ENCODE data around the gene JADE1. TPM values are rescaled to one million over a fixed set of nuclear protein-coding genes. Genes with fewer than 3 reads are reported as not detected.

JADE1 gene
- total RNA-seq, 2 experiments from 2014 or later, result 39.2 to 40.3 TPM

DNA sequence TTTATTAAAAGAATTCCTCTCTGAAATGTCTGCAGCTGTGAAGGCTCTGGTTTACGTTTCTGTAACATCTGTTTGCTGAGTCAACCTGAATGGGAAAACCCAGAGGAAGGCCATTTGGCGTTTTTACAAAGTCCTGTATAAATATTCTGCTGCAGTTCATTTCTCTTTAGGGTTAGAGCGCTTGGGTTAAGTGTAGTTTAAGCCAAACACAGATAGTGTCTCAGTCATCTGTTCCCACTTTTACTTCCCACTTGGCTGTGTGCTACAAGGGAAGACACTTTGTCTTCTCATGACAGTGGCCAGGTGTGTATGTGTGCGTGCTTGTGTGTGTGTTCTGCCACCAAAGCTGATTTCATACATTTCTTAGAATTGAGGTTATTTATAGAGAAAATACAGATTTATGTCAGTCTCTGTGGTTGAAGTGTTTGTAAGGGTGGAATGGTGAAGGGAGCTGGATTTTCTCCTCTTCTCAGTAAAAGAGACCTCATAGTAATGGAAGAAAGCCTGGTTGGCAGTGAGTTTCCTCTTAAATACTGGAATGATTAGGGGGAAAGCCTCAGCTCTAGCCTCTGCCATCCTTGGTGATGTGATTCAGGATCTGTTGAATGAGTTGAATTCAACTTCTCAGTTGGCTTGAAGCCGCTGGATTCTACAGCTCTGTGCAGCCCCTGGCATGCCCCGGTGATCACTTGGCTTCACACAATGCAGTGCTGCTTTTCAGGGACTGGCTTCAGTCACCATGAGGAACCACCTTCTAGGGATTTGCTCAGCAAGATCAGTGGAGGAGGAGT, 50.6 kb downstream of the JADE1 start:
- ATAC-seq (ENCODE audit: low read depth), result no peak

DNA sequence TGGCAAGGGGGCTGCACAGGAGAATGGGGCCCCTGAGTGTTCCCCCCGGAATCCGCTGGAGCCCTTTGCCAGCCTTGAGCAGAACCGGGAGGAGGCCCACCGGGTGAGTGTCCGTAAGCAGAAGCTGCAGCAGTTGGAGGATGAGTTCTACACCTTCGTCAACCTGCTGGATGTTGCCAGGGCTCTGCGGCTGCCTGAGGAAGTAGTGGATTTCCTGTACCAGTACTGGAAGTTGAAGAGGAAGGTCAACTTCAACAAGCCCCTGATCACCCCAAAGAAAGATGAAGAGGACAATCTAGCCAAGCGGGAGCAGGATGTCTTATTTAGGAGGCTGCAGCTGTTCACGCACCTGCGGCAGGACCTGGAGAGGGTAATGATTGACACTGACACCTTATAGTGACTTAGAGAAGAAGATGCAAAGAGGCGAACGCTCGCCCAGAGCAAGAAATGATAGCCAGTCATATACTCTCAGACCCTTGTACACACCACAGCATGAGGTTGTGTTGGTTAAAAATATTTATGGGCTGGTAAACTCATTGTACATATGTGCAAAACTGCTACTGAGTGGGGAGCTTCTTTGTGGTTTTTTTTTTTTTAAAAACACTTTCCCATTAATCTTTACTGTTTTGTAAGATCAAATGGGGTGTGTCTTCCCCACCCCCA, 52.5 kb downstream of the JADE1 start:
- ATAC-seq (ENCODE audit: low read depth) (peak; percentile 55), DNase-seq (no peak)
- peaks cover 38% of the 10 kb centered on the region for H3K36me3 Mint-ChIP-seq
- POLR2A ChIA-PET, result interaction anchor here (1.2 to 1.9 kb wide), 2 partner anchors 50 to 52 kb away, joined by 4 to 14 read pairs; no protein-coding TSS in a partner anchor
- peak overlapping the region; percentile 62 for H3K4me3 Mint-ChIP-seq
- H3K27me3 Mint-ChIP-seq, result no peaks in the 10 kb centered on the region
- H3K4me1 Mint-ChIP-seq, result peaks cover 36% of the 10 kb centered on the region
- H3K9me3 Mint-ChIP-seq, result no peaks in the 10 kb centered on the region
- H3K27ac Mint-ChIP-seq, result peak overlapping the region; percentile 69

More for the DNA sequence above, 50.6 kb downstream of the JADE1 start:
- Mint-ChIP-seq H3K4me3 (no peak overlapping the region), H3K4me1 (peaks cover 40% of the 10 kb centered on the region), H3K36me3 (peaks cover 36% of the 10 kb centered on the region), H3K27me3 (no peaks in the 10 kb centered on the region), H3K9me3 (no peaks in the 10 kb centered on the region), H3K27ac (no peak overlapping the region)
- POLR2A ChIA-PET, result no interaction called here
- DNase-seq, result no peak

DNA sequence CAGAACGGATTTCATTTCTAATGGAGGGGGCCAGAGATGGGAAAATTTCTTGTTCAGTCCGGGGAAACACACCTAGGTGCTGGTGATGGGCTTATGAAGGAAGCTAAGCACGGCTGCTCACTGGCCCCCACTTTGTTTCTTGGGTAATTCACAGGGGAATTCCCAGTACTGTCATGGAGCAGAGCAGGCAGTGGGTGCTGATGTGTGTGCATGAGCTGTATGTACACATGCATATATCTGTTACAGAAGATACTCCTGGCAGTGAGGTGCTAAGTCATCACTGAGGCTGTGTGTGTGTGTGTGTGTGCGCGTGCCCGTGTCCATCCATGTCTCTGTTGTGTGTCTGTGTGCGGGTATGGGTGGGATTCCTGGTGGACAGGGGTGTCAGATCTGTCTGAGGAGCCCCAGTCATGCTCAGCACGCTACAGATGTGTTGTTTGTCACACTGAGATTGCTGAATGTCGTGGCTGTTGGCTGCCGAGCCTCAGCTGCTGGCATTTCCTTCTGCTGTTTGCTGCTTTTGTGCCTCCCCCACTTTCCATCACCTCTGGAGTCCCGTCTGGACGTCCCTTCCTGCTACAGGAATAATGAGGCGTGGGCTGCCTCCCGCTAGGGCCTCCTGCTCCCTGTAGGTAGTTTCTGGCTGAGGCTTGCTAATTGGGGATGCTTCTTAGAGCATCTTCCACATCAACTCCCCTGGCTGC, 53.3 kb downstream of the JADE1 start:
- ATAC-seq (ENCODE audit: low read depth) (peak; percentile 17), DNase-seq (no peak)
- peaks cover 36% of the 10 kb centered on the region for H3K4me1 Mint-ChIP-seq
- H3K36me3 Mint-ChIP-seq, result peaks cover 31% of the 10 kb centered on the region
- H3K27ac Mint-ChIP-seq, result peak overlapping the region; percentile 31
- no peak overlapping the region for H3K4me3 Mint-ChIP-seq
- no peaks in the 10 kb centered on the region for H3K9me3 Mint-ChIP-seq
- no peaks in the 10 kb centered on the region for H3K27me3 Mint-ChIP-seq
- POLR2A ChIA-PET, result interaction anchor here (1.9 kb wide), 1 partner anchor 51 kb away, joined by 14 read pairs; no protein-coding TSS in a partner anchor

DNA sequence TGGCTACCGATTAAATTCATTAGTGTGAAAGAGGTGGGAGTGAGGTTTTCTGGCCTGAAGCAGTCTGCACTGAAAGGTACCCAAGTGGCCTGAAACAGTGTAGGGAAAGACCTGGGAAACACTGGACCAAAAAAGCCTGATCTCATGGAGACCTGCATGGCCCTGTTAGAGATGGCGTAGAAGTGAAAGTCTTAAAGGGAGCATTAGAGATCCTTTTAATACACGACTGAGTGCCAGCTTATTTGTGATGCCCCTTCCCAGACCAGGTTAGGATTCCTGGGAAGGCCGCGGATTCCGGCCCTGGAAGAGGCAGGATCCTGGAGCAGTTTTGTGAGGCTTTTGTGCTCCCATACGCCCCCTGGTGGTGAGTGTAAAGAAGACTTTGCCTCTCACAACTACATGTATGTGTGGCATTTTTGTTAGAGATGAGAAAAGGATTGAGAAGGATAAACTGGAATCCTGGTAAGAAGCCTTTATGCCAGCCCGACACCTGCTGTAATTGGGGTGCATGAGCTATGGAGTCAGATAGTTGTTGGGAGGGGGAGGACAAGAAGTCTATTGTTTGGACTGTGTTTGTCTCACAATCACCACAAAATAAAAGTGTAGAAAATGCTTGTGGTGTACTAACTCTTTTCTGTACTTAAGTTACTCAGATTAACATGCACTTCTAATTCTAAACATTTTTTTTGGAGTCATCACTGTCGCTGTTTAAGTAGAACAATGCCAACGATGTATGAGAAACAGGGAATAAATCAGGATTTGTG, 54.0 kb downstream of the JADE1 start:
- peak; percentile 59 for DNase-seq
- Mint-ChIP-seq H3K27ac (no peak overlapping the region), H3K4me3 (no peak overlapping the region), H3K27me3 (no peaks in the 10 kb centered on the region), H3K36me3 (peaks cover 32% of the 10 kb centered on the region), H3K9me3 (no peaks in the 10 kb centered on the region), H3K4me1 (peaks cover 36% of the 10 kb centered on the region)
- ATAC-seq (ENCODE audit: low read depth), result no peak
- POLR2A ChIA-PET, result interaction anchor here (1.9 kb wide), 1 partner anchor 51 kb away, joined by 14 read pairs; no protein-coding TSS in a partner anchor

DNA sequence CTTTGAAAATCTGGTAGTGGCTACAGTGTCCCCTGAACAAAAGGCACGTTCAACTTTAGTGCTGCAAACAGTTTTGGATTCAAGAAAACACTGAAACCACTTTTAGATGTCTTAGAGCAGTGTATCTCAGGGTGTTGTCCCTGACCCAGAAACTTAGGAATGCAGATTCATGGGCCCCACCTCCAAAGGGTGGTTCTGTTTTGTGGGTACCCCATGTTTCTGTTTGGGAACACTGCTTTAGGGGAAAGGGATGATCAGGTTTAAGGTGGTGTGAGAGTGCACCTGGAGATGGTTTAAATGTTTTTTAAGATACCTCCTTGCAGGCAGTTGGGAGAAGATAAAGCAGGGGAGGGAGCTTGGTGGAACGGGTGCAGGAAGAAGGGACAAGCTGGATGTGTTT, 55.6 kb downstream of the JADE1 start:
- POLR2A ChIA-PET, result no interaction called here
- peaks cover 25% of the 10 kb centered on the region for H3K36me3 Mint-ChIP-seq
- no peak for ATAC-seq (ENCODE audit: low read depth)
- H3K4me1 Mint-ChIP-seq, result peaks cover 24% of the 10 kb centered on the region
- H3K27ac Mint-ChIP-seq, result no peak overlapping the region
- no peak for DNase-seq
- no peaks in the 10 kb centered on the region for H3K27me3 Mint-ChIP-seq
- H3K9me3 Mint-ChIP-seq, result no peaks in the 10 kb centered on the region
- H3K4me3 Mint-ChIP-seq, result no peak overlapping the region

DNA sequence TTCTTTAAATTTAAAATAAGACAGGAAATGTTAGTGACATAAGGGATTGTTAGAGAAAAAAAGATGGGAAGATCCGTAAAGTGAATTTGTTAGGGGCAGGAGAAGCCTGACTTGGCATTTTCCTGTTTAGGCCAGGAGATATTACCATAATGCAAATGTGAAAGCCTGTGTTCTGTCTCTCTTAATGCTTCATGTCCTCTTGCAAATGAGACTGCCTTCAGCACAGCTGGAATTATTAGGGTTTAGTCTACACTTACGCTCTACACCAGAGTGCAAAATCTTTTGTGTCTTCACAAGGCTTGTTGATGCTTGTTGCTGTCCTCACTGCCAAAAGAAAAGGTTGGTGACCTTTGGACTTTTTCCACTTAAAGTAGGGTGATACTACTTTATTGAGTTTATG, 56.8 kb downstream of the JADE1 start:
- ATAC-seq (ENCODE audit: low read depth), result no peak
- peaks cover 30% of the 10 kb centered on the region for H3K36me3 Mint-ChIP-seq

DNA sequence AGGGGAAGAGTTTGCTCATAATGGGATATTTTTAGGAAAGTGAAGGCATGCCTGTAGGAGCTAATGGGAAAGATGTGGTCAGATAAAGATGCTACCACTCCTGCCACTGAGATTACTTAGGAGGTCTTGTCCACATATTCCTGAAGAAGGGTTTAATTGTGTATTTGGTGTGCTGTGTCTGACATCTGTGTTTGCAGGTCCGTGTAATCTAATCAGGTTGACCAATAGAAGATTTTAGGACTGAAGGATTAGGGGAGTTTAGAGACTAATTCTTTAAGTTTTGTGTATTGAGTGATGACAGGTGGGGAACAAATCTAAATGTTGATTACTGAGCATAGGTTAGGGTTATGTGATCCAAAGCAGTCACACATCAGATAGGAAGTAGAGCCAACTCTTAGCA, 57.2 kb downstream of the JADE1 start:
- Mint-ChIP-seq H3K9me3 (no peaks in the 10 kb centered on the region), H3K4me1 (peaks cover 15% of the 10 kb centered on the region), H3K27me3 (no peaks in the 10 kb centered on the region), H3K4me3 (no peak overlapping the region), H3K27ac (no peak overlapping the region), H3K36me3 (peaks cover 32% of the 10 kb centered on the region)
- ATAC-seq (ENCODE audit: low read depth) (no peak), DNase-seq (no peak)
- POLR2A ChIA-PET, result no interaction called here

More for the DNA sequence above, 56.8 kb downstream of the JADE1 start:
- Mint-ChIP-seq H3K9me3 (no peaks in the 10 kb centered on the region), H3K4me1 (peaks cover 19% of the 10 kb centered on the region), H3K27me3 (no peaks in the 10 kb centered on the region), H3K27ac (peak overlapping the region; percentile 21), H3K4me3 (no peak overlapping the region)
- no peak for DNase-seq
- POLR2A ChIA-PET, result no interaction called here

DNA sequence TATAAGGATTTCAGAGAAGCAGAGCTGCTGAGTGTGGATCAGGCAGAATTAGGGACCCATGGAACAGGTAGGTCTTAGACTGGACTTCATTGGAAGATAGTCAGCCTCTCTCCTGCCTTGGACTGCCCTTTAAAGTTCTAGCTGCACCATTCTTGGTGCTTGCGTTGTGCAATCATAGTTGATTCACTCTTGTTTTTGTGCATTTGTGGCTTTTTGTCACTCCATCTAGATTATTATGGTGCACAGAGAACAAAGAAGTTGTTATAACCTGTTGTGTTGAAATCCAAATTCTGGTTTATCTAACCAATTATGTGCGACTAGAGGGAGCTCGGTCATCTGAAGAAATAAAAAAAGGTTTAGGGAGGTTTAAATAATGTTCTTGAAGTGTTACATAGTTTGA, 59.3 kb downstream of the JADE1 start:
- Mint-ChIP-seq H3K27ac (no peak overlapping the region), H3K36me3 (peaks cover 38% of the 10 kb centered on the region), H3K27me3 (no peaks in the 10 kb centered on the region), H3K9me3 (no peaks in the 10 kb centered on the region), H3K4me1 (no peaks in the 10 kb centered on the region), H3K4me3 (no peak overlapping the region)
- ATAC-seq (ENCODE audit: low read depth) (no peak), DNase-seq (no peak)
- POLR2A ChIA-PET, result no interaction called here

DNA sequence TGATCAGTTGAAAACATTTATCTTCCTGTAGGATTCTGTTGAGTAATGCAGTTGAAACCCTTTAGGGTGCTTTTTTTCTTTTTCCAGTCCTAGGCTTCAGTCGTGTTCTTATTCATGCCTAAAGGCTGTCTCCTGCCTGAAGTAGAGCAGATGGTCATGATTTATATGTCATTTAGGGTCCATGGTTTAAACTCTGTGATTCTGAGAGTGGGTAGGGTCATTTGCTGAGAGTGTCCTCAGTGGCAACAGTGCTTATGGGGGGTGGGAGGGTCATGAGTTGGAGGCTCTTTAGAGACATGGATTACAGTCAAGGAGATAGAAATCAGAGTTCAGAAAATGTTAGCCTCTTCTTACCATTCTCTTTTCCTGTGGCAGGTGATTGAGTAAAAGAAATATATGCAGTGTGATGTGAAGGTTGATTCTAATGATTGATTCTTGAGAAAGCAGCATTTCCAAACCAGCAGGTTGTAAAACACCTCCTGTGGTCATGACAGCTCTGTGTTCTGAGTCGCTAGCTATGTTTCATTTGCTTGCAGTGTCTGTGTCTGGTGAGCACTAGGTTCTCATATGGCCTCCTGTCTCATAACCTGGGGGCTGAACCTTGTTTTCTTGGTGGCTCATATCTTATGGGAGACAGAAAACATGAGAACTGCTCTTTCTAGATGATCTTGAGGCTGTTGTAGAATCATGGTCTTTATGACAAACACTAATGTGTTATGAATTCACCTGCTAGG, 60.4 kb downstream of the JADE1 start:
- POLR2A ChIA-PET, result no interaction called here
- Mint-ChIP-seq H3K9me3 (no peaks in the 10 kb centered on the region), H3K27me3 (no peaks in the 10 kb centered on the region)

DNA sequence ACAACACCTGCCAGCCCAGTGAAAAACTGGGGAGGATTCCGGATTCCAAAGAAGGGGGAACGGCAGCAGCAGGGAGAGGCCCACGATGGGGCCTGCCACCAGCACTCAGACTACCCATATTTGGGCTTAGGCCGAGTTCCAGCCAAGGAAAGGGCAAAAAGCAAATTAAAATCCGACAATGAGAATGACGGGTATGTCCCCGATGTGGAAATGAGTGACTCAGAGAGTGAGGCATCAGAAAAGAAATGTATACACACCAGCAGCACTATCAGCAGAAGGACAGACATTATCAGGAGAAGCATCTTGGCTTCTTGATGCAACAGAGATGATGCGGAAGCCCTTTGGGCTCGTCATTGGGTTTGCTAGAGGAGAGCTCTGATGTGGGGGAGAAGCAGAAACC, 62.4 kb downstream of the JADE1 start:
- H3K27ac Mint-ChIP-seq, result no peak overlapping the region
- H3K36me3 Mint-ChIP-seq, result peaks cover 32% of the 10 kb centered on the region
- ATAC-seq (ENCODE audit: low read depth) (no peak), DNase-seq (no peak)
- H3K9me3 Mint-ChIP-seq, result no peaks in the 10 kb centered on the region
- POLR2A ChIA-PET, result no interaction called here
- H3K27me3 Mint-ChIP-seq, result no peaks in the 10 kb centered on the region
- no peaks in the 10 kb centered on the region for H3K4me1 Mint-ChIP-seq
- no peak overlapping the region for H3K4me3 Mint-ChIP-seq

More for the DNA sequence above, 60.4 kb downstream of the JADE1 start:
- ATAC-seq (ENCODE audit: low read depth) (no peak), DNase-seq (no peak)
- peaks cover 38% of the 10 kb centered on the region for H3K36me3 Mint-ChIP-seq
- H3K27ac Mint-ChIP-seq, result no peak overlapping the region
- H3K4me1 Mint-ChIP-seq, result no peaks in the 10 kb centered on the region
- no peak overlapping the region for H3K4me3 Mint-ChIP-seq

DNA sequence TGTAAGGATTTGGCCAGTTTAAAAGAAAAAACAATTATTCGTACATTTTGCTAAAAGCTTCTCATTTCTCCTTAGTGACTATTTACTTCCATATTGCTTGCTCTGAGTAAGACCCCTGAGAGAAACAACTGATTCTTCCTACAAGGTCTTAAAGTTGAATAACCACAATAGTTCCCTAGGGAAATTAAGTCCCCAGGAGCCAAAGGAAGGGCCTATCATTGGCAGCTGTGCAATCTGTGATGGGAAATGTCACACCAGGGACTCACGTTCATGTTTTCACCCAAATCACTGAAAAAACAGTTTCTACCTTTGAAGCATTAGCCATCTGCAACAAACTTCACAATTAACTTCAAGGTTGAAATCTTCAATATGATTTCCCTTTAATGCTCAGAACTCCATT, 66.7 kb downstream of the JADE1 start:
- H3K36me3 Mint-ChIP-seq, result peaks cover 20% of the 10 kb centered on the region
- H3K9me3 Mint-ChIP-seq, result no peaks in the 10 kb centered on the region
- no peak overlapping the region for H3K4me3 Mint-ChIP-seq
- POLR2A ChIA-PET, result no interaction called here
- no peaks in the 10 kb centered on the region for H3K27me3 Mint-ChIP-seq
- H3K27ac Mint-ChIP-seq, result no peak overlapping the region
- H3K4me1 Mint-ChIP-seq, result no peaks in the 10 kb centered on the region
- no peak for DNase-seq
- no peak for ATAC-seq (ENCODE audit: low read depth)

DNA sequence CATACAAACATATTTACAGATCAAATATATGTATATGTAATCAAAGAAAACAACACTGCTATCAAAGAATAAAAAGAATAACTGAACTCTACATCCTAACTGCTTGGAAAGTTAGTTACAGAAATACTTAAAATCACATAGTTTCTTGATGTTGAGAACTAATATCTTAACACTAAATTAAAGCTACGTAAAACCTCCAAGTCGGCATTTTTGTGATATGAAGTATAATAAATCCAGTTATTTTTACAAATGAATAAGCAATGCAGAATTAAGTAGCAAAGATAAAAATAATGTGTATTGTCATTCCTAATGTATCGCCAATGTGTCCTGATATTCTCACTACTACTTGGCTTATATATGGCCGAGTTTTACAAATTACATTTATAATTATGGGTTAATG, 68.4 kb downstream of the JADE1 start:
- H3K27me3 Mint-ChIP-seq, result no peaks in the 10 kb centered on the region
- H3K36me3 Mint-ChIP-seq, result peaks cover 11% of the 10 kb centered on the region
- POLR2A ChIA-PET, result no interaction called here
- DNase-seq, result no peak
- H3K9me3 Mint-ChIP-seq, result no peaks in the 10 kb centered on the region
- no peak overlapping the region for H3K4me3 Mint-ChIP-seq
- H3K27ac Mint-ChIP-seq, result no peak overlapping the region
- ATAC-seq (ENCODE audit: low read depth), result no peak
- no peaks in the 10 kb centered on the region for H3K4me1 Mint-ChIP-seq
